OCI-LY1 (cell line): ENCODE measurements around the gene PRKCI.

Source experiments
- H2AFZ ChIP-seq: fragments of 200-600 bp; sonication (generic), shearing (Covaris generic); 2 replicates; pipeline ENCODE4 v1.6.0; 2014; ENCODE audit warnings: antibody characterized with exemption, mild to moderate bottlenecking, low read length
- H3F3A ChIP-seq: fragments of 200-600 bp; sonication (generic), shearing (Covaris generic); 2 replicates; pipeline ENCODE4 v1.6.0; 2014; ENCODE audit warnings: mild to moderate bottlenecking, antibody characterized with exemption, low read length, moderate library complexity; ENCODE audit not compliant: insufficient read depth
- H3K27ac ChIP-seq: fragments of 200-600 bp; sonication (generic); 2 replicates; pipeline ENCODE4 v1.5.1; 2014; ENCODE audit warnings: low read length, mixed run types, mild to moderate bottlenecking, low read depth; ENCODE audit not compliant: poor library complexity, severe bottlenecking
- H3K27me3 ChIP-seq: fragments of 200-600 bp; sonication (generic); 2 replicates; pipeline ENCODE4 v1.6.0; 2014; ENCODE audit warnings: antibody characterized with exemption, mild to moderate bottlenecking, low read length, moderate library complexity; ENCODE audit not compliant: insufficient read depth
- H3K36me3 ChIP-seq: fragments of 200-600 bp; sonication (generic); 2 replicates; pipeline ENCODE4 v1.6.1; 2014; ENCODE audit warnings: mild to moderate bottlenecking, antibody characterized with exemption, low read length, moderate library complexity, mixed read lengths; ENCODE audit not compliant: insufficient read depth
- H3K4me1 ChIP-seq: fragments of 200-600 bp; sonication (generic); 2 replicates; pipeline ENCODE4 v1.5.1; 2014; ENCODE audit warnings: mild to moderate bottlenecking, low read length, moderate library complexity; ENCODE audit not compliant: insufficient read depth, severe bottlenecking
- H3K4me2 ChIP-seq: fragments of 200-600 bp; sonication (generic), shearing (Covaris generic); 2 replicates; pipeline ENCODE4 v1.6.1; 2014; ENCODE audit warnings: low read length
- H3K4me3 ChIP-seq: fragments of 200-600 bp; sonication (generic); 2 replicates; pipeline ENCODE4 v1.5.1; 2014; ENCODE audit warnings: low read length, low read depth, mild to moderate bottlenecking, mixed read lengths; ENCODE audit not compliant: poor library complexity, severe bottlenecking
- H3K79me2 ChIP-seq: fragments of 200-600 bp; shearing (Covaris generic); 2 replicates; pipeline ENCODE4 v1.6.1; 2016; ENCODE audit warnings: mixed run types, low read length, mixed read lengths; ENCODE audit not compliant: insufficient read depth
- H3K9ac ChIP-seq: fragments of 200-600 bp; sonication (generic), shearing (Covaris generic); 2 replicates; pipeline ENCODE4 v1.6.1; 2014; ENCODE audit warnings: mild to moderate bottlenecking, low read length, mixed read lengths
- H3K9me2 ChIP-seq: fragments of 200-600 bp; sonication (generic), shearing (Covaris generic); 2 replicates; pipeline ENCODE4 v1.6.1; 2014; ENCODE audit warnings: low read depth, mild to moderate bottlenecking, low read length, mixed read lengths
- H3K9me3 ChIP-seq: fragments of 200-600 bp; shearing (Covaris generic); 2 replicates; pipeline ENCODE4 v1.6.1; 2014; ENCODE audit warnings: low read length, mixed read lengths
- H4K20me1 ChIP-seq: fragments of 200-600 bp; sonication (generic), shearing (Covaris generic); 2 replicates; pipeline ENCODE4 v1.6.0; 2016; ENCODE audit warnings: mild to moderate bottlenecking, low read length; ENCODE audit not compliant: insufficient read depth
- CTCF ChIP-seq: fragments of 200-600 bp; sonication (generic), shearing (Covaris generic); IDR thresholded peaks from 2 replicates; pipeline ENCODE4 v1.5.1; 2017; ENCODE audit warnings: mild to moderate bottlenecking, antibody characterized with exemption, low read length, moderate library complexity, mixed read lengths
- EZH2 ChIP-seq: fragments of 200-600 bp; sonication (generic), shearing (Covaris generic); IDR thresholded peaks from 2 replicates; pipeline ENCODE4 v1.8.0; 2017; ENCODE audit warnings: borderline replicate concordance, mixed run types, mild to moderate bottlenecking, antibody characterized with exemption, low read length, moderate library complexity, mixed read lengths

The PRKCI gene

GRCh38 chr3:170344971-170345370 lies 122.7 kb downstream of the PRKCI start:
- peak overlapping the region; percentile 16 for H3K27ac ChIP-seq

GRCh38 chr3:170346481-170347392 lies 124.5 kb downstream of the PRKCI start:
- Histone ChIP-seq H3K9ac (no peak overlapping the region), H3F3A (no peaks in the 10 kb centered on the region), H4K20me1 (no peaks in the 10 kb centered on the region), H3K36me3 (no peaks in the 10 kb centered on the region), H3K27ac (no peak overlapping the region), H2AFZ (no peak overlapping the region), H3K9me2 (no peaks in the 10 kb centered on the region), H3K4me1 (peaks cover 33% of the 10 kb centered on the region), H3K9me3 (no peaks in the 10 kb centered on the region), H3K79me2 (no peaks in the 10 kb centered on the region), H3K4me2 (no peak overlapping the region), H3K4me3 (no peak overlapping the region), H3K27me3 (no peaks in the 10 kb centered on the region)
- TF ChIP-seq CTCF (no peak), EZH2 (no peak)

More at GRCh38 chr3:170344971-170345370, 122.7 kb downstream of the PRKCI start:
- H2AFZ ChIP-seq, result 0 out of 2 replicates have a peak overlapping the region, but pooled peaks have one; percentile 76
- peaks cover 21% of the 10 kb centered on the region for H3K4me1 ChIP-seq
- 0 out of 2 replicates have a peak, but pooled peaks cover 2% of the 10 kb centered on the region for H3K9me3 ChIP-seq
- H3K4me3 ChIP-seq, result no peak overlapping the region
- no peaks in the 10 kb centered on the region for H3F3A ChIP-seq
- H4K20me1 ChIP-seq, result no peaks in the 10 kb centered on the region
- H3K4me2 ChIP-seq, result no peak overlapping the region
- no peaks in the 10 kb centered on the region; the same call in 1 of the 2 replicates for H3K27me3 ChIP-seq
- TF ChIP-seq EZH2, result no peak
- TF ChIP-seq CTCF, result no peak
- H3K36me3 ChIP-seq, result no peaks in the 10 kb centered on the region
- no peak overlapping the region for H3K9ac ChIP-seq
- H3K9me2 ChIP-seq, result no peaks in the 10 kb centered on the region
- H3K79me2 ChIP-seq, result no peaks in the 10 kb centered on the region

GRCh38 chr3:170350515-170351413 lies 128.5 kb downstream of the PRKCI start:
- no peaks in the 10 kb centered on the region for H3K27me3 ChIP-seq
- no peaks in the 10 kb centered on the region for H3K9me2 ChIP-seq
- H2AFZ ChIP-seq, result no peak overlapping the region
- no peaks in the 10 kb centered on the region for H3K79me2 ChIP-seq
- no peak overlapping the region for H3K4me3 ChIP-seq
- peak overlapping the region; percentile 60; the same call in 1 of the 2 replicates for H3K4me2 ChIP-seq
- H4K20me1 ChIP-seq, result no peaks in the 10 kb centered on the region
- H3K36me3 ChIP-seq, result no peaks in the 10 kb centered on the region
- TF ChIP-seq CTCF, result no peak
- TF ChIP-seq EZH2, result no peak
- H3K9ac ChIP-seq, result 0 out of 2 replicates have a peak overlapping the region, but pooled peaks have one; percentile 8
- H3F3A ChIP-seq, result peaks cover 18% of the 10 kb centered on the region
- H3K9me3 ChIP-seq, result no peaks in the 10 kb centered on the region
- H3K27ac ChIP-seq, result peak overlapping the region; percentile 77
- peaks cover 57% of the 10 kb centered on the region for H3K4me1 ChIP-seq
